HG03060 (cell line): ENCODE data around the gene MRPS6.

Experiments
- ATAC-seq: cut with Tn5 transposase; IDR thresholded peaks from one replicate; pipeline ENCODE4 v1.9.1; 2021; ENCODE audit warnings: low read depth, moderate number of reproducible peaks; ENCODE audit not compliant: unreplicated experiment

Gene MRPS6

DNA sequence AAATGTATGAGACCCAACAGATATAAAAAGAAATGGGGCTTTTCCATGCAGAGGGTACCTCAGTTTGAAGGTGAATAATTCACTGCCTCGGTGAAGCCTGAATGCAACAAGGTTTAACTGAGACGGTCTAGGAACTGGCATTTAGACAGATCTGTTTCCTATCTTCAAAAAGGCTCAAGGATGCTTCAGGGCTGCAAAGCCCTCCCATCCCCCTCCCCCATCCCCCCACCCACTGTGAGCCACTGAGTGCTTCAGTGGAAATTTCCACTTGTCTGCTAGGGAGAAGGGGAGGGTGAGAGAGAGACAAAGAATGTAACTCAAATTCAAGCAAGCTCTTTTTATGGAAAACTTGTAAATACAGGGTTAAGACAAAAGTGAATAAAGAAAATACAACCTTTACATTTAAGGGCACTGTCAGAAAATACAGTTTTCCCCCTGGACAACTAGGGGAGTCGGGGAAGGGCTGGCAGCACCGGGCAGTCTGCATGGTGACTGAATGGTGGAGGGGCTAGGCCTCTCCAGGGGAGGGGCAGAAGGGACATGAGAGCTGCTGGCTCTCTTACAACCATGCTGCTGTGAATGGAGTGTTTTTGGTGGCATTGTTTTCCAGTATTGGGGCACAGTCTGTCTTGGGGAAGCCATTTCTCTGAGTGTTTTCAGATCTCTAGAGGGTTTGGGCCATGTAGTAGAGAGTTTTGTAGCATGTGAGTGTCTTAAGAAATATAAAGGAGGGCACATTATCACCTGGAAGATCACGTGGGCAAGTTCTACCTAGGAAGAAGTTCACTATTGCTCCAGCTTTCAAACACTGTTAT, 56.7 kb downstream of the MRPS6 start:
- ATAC-seq = no peak

GRCh38 chr21:34130716-34130985, 57.3 kb downstream of the MRPS6 start:
- no peak for ATAC-seq

DNA sequence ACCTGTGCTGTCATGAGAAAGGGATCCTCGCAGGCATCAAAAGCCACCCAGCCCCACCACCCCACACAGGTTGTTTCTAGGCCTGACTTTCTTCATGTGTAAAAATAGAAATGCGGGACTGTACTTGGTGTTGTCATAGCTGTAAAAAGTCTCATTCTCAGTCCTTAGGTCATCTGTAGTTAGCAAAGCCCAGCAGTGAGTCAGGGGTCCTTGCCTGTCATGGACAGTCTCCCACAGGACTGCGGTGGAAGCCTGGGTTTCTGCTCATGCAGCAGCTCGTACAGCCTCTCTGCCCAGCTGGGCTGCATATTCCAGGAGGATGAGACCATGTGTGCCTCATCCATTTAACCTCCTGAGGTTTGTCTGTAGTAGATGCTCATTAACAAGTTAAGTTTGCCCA, 58.2 kb downstream of the MRPS6 start:
- no peak for ATAC-seq

- ATAC-seq = no peak
Measured at GRCh38 chr21:34132202-34132601, 58.8 kb downstream of the MRPS6 start.

GRCh38 chr21:34132926-34133325, 59.5 kb downstream of the MRPS6 start:
- no peak for ATAC-seq

- no peak for ATAC-seq
Measured at GRCh38 chr21:34133392-34133791, 60.0 kb downstream of the MRPS6 start.

DNA sequence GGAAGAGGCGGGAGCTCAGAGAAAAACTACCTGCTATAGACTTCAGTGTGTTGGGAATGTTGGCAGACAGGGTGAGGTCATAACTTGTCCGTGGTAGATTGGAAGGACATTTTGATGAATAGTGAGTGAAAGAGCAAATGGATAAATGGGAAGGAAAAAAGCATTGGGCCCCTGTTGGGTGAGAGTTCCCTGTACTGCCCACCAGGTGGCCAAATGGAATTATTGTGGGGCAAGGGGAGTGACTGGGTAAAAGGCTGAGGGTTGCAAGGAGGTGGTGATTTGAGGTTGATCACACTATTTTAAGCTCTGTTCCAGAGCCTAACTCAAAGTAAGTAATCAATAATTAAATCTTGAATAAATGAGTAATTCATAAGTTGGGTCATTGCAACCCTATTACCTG, 60.4 kb downstream of the MRPS6 start:
- ATAC-seq = no peak

DNA sequence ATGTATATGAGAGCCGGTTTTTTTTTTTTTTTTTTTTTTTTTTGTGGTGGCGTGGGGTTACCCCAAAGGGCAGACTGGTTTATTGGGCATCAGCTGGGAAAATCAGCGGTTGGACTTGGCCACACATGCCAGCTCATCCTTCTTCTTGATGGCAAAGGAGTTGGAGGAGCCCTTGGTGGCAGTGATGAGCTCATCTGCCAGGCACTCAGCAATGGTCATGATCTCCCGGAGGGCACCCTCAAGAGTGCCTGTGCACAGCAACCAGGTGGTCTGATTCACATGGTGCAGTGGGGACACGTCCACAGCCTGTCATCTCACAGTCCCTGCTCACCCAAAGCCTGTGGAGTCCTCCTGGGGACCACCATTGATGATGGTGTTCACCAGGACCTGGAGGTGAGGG, 62.0 kb downstream of the MRPS6 start:
- no peak for ATAC-seq

GRCh38 chr21:34141373-34141772, 68.0 kb downstream of the MRPS6 start:
- no peak for ATAC-seq

DNA sequence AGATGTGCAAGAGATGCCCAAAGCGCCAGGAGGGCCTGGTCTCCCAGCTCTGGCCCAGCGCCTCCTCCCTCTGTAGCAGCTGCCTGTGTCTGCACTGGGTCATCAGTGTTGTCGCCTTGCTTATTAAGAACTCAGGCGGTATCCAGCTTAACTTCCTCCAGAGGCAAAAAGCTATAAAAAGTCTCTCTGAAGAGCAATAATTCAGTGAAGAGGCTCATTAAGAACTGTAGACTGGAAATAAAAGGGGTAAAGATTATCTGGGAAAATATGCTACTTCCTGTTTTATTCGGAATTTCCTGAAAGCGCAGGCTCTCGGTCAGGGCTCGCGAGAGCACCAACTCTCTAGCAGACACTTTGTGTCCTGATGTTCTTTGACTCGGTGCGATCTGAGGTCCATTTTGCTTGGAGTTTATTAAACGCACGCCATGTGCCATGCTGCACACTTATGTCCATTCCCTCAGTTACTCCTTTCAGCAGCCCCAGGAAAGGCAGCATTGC, 70.4 kb downstream of the MRPS6 start:
- no peak for ATAC-seq

DNA sequence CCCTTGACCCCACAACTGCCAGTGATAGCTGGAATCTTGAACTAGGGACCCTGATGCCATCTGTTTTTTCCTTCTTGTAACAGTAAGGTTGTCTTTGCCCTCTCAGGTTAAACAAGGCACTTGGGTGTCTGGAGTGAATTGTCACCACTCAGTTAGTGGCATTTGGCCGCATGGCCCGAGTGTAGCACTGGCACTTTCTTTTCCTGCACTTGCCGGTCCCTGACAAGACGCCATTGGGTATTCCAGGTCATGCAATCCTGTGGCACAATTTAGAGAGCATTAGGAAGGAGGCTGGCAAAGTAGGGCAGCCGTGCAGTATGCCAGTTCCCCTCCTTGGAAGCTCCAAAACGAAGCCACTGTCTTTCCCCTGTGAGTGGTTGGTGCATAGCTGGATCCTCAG, 70.8 kb downstream of the MRPS6 start:
- no peak for ATAC-seq

DNA sequence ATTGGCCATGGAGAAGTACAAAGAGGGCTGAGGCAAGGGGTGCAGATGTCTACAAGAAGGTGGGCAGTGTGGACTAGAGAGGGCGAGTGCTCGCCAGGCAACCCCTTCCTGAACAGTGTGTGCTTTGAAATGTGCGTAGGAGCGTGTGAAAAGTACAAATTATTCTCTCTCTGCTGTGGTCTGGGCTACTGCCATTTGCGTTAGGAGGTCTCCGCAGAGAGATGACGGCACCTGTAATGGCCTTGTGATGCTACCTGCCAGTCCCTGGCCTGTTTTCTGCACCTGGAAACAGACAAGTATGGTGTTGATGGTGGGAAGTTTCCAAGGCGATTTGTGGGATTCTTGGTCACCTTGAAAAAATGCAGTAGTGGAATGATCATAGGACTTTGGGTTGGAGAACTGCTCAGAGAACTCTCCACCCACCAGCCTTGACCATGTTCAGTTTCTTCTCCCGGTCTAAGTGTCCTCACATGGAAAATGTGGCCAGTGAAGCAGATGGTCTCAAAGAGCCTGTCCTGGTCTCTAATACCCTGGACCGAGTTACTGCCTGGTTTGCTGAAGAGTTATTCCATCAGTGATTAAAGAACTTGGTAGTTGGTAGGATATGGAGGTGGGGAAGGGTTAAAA, 74.5 kb downstream of the MRPS6 start:
- no peak for ATAC-seq

DNA sequence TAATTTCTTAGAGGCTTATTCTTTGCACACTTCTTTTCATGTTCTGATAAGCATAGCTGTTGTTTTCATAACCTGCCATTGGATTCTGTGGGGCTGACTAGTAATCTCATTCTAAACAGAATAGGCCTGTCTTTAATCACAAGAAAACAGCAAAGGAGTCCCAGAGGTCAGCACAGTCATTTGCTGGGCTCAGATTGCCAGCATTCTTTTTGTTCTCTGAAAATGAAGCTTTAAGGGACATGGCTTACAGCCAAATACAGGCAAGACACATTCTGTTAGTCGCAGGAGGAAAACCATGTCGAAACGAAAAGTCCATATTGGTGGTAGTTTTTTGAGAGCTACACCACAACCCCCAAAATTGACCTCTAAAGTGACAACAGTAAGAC, 75.0 kb downstream of the MRPS6 start:
- no peak for ATAC-seq

DNA sequence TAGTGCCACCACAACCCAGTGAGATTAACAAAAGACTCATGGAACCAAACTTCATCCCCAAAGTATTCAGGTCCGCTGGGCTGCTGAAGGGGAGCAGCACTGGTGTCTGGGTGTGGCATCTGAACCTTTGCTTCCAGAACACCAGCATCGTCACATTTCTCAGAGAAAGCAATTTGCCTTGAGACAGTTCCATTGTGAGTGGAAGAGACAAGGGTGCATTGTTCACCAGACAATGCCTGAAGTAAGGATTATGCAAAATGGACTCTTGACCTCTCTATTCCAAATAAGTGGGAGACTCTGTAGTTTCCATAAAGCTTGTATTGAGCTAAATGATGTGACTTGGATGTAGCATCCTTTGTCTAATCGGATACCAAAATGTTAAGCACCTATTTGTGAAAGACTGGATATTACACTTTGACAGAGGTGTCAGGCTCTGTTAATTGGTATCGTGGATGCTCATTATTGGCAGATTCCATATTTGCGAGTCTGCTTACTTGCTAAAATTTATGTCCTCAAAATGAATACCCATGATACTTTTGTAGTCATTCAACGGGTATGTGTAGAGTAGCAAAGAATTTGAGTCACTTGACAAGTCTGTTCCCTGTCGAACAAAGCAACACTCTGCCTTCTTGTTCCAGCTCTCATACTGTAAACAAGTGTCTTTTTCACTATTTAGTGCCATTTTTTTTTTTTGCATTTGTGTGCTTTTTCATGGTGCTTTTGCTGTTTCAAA, 75.6 kb downstream of the MRPS6 start:
- ATAC-seq = no peak

DNA sequence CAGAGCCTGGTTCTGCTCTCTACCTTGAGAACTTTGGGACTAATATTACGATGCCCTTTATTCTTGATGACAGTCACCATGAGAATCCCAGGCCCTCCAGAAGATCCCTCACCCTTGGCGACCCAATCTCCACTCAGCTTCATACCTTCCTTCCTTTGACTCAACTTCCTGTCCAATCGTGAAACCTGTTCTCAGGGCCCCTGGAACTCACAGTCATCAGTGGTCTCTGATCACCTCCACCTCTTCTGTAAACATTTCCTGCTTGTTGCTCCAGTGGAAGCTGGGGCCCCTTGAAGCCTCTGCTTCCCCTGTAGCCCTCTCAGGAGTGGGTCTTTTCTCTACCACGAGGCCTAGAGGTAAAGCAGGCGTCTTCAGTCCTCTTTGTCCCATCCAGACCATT, 79.1 kb downstream of the MRPS6 start:
- ATAC-seq = no peak

- ATAC-seq = no peak
Measured at GRCh38 chr21:34154878-34155277, 81.5 kb downstream of the MRPS6 start.

- no peak for ATAC-seq
Measured at GRCh38 chr21:34156957-34157356, 83.6 kb downstream of the MRPS6 start.

DNA sequence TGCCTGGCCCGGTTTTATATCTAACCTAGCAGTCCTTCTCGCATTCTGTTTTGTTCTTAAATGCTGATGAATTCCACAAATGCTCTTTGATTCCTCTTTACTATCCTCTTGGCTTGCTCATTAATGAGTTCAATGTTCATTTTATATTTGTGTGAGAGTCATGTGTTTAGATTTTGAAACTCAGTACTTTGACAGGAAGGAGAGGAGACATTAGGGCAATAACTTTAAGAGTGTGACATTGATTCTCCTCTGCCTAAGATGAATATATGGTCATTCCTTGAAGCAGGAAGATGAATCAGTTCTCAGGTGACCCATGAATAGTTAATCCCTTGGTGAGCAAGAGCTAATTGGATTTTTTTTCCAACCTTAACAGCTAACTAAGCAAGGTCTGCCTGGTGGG, 84.1 kb downstream of the MRPS6 start:
- no peak for ATAC-seq

GRCh38 chr21:34158866-34159835, 85.8 kb downstream of the MRPS6 start:
- no peak for ATAC-seq

GRCh38 chr21:34166468-34166867, 93.1 kb downstream of the MRPS6 start:
- ATAC-seq = no peak

- no peak for ATAC-seq
Measured at GRCh38 chr21:34170886-34171285, 97.5 kb downstream of the MRPS6 start.
